Upper lobe of left lung (tissue), 4 donors: Measurements from ENCODE around the gene NTSR1.

Experiments used
- CTCF ChIP-seq, 6 experiments: fragments of 450-650 bp in 4 of 6; fragments of 200-600 bp in 2 of 6; sonication (generic) in 2 of 6; IDR thresholded peaks; one replicate each; pipeline ENCODE4 v1.5.1; 2016 to 2019; ENCODE audit warnings: antibody characterized with exemption in 6 of 6
- POLR2A ChIP-seq, 4 donors: fragments of 450-650 bp; IDR thresholded peaks; one replicate each; pipeline ENCODE4 v1.5.1; 2016 to 2017; ENCODE audit warnings: antibody characterized with exemption in 4 of 4, mild to moderate bottlenecking in 2 of 4

GRCh38 chr20:62793757-62794006, 85.0 kb downstream of the NTSR1 start:
- peak in 1 of 6 experiments; percentile 18 for TF ChIP-seq CTCF (IDR thresholded peaks at IDR 0.05)
- TF ChIP-seq POLR2A (IDR thresholded peaks at IDR 0.05): no peak
